ENCODE measurements around the gene CLEC2A.

GRCh38 chr12:9869307-9870161 is 62.6 kb downstream of the CLEC2A start, which contains the start of gene CLEC2B:
- TF ChIP-seq ZC3H10 (CRISPR knock-in tag; IDR thresholded peaks at IDR 0.05) (no peak), ISL1 (CRISPR knock-in tag; IDR thresholded peaks at IDR 0.05) (no peak), PATZ1 (CRISPR knock-in tag; IDR thresholded peaks at IDR 0.05; ENCODE audit: borderline replicate concordance) (no peak), ZNF8 (CRISPR knock-in tag; IDR thresholded peaks at IDR 0.05) (no peak), ESRRG (CRISPR knock-in tag; IDR thresholded peaks at IDR 0.05) (no peak), RARB (CRISPR knock-in tag; IDR thresholded peaks at IDR 0.05) (no peak), ZFP30 (CRISPR knock-in tag; IDR thresholded peaks at IDR 0.05) (no peak), CSRNP3 (CRISPR knock-in tag; IDR thresholded peaks at IDR 0.05) (no peak), BACH2 (CRISPR knock-in tag; IDR thresholded peaks at IDR 0.05; ENCODE audit: borderline replicate concordance) (no peak), TOX (CRISPR knock-in tag; IDR thresholded peaks at IDR 0.05; ENCODE audit: borderline replicate concordance) (no peak), ARNTL (CRISPR knock-in tag; IDR thresholded peaks at IDR 0.05; ENCODE audit: borderline replicate concordance, low read depth) (no peak), OSR1 (CRISPR knock-in tag; IDR thresholded peaks at IDR 0.05) (no peak)
